BE2C (cell line): ENCODE measurements around the gene ARHGEF17.

ENCODE experiments used
- DNase-seq: peaks from one replicate; pipeline ENCODE4 v3.0.0-alpha.2; 2020
- H3K27me3 ChIP-seq: fragments of 250-450 bp; sonication (Bioruptor Pico); 2 replicates; pipeline ENCODE4 v1.5.1; 2020; ENCODE audit warnings: mild to moderate bottlenecking
- H3K36me3 ChIP-seq: fragments of 250-450 bp; sonication (Bioruptor Pico); 2 replicates; pipeline ENCODE4 v1.5.1; 2020; ENCODE audit warnings: mild to moderate bottlenecking
- H3K4me1 ChIP-seq: fragments of 250-450 bp; sonication (Bioruptor Pico); 2 replicates; pipeline ENCODE4 v1.5.1; 2020
- H3K4me3 ChIP-seq: 2 replicates; pipeline ENCODE4 v1.5.1; 2011; ENCODE audit warnings: low read depth, low read length
- H3K9me3 ChIP-seq: fragments of 250-450 bp; sonication (Bioruptor Pico); 2 replicates; pipeline ENCODE4 v1.5.1; 2020
- CTCF ChIP-seq: IDR thresholded peaks from 2 replicates; pipeline ENCODE4 v1.5.1; 2012; ENCODE audit warnings: mild to moderate bottlenecking, low read depth, low read length

Gene ARHGEF17

GRCh38 chr11:73401924-73402833 lies 94.1 kb downstream of the ARHGEF17 start:
- H3K27me3 ChIP-seq, result no peaks in the 10 kb centered on the region
- H3K4me3 ChIP-seq, result no peak overlapping the region
- no peaks in the 10 kb centered on the region for H3K4me1 ChIP-seq
- no peak for DNase-seq
- no peaks in the 10 kb centered on the region; the same call in 1 of the 2 replicates for H3K36me3 ChIP-seq
- TF ChIP-seq CTCF, result no peak
- H3K9me3 ChIP-seq, result no peaks in the 10 kb centered on the region

- Histone ChIP-seq H3K9me3 (no peaks in the 10 kb centered on the region), H3K4me3 (no peak overlapping the region), H3K4me1 (no peaks in the 10 kb centered on the region), H3K36me3 (peaks cover 3% of the 10 kb centered on the region; the same call in 1 of the 2 replicates), H3K27me3 (no peaks in the 10 kb centered on the region)
- peak; percentile 47 for TF ChIP-seq CTCF
- DNase-seq, result no peak
These were observed 94.7 kb downstream of the ARHGEF17 start for GRCh38 chr11:73402834-73403185.

GRCh38 chr11:73403541-73403940 lies 95.5 kb downstream of the ARHGEF17 start:
- Histone ChIP-seq H3K4me3 (no peak overlapping the region), H3K9me3 (no peaks in the 10 kb centered on the region), H3K27me3 (no peaks in the 10 kb centered on the region), H3K4me1 (no peaks in the 10 kb centered on the region), H3K36me3 (peaks cover 3% of the 10 kb centered on the region; the same call in 1 of the 2 replicates)
- DNase-seq, result no peak
- TF ChIP-seq CTCF, result no peak

- DNase-seq, result peak; percentile 78
- Histone ChIP-seq H3K9me3 (no peaks in the 10 kb centered on the region), H3K4me1 (no peaks in the 10 kb centered on the region), H3K27me3 (no peaks in the 10 kb centered on the region), H3K36me3 (peaks cover 3% of the 10 kb centered on the region; the same call in 1 of the 2 replicates), H3K4me3 (no peak overlapping the region)
- peak; percentile 93 for TF ChIP-seq CTCF
These were observed 96.0 kb downstream of the ARHGEF17 start for GRCh38 chr11:73404048-73404447.

GRCh38 chr11:73404506-73405145 lies 96.5 kb downstream of the ARHGEF17 start:
- Histone ChIP-seq H3K36me3 (peaks cover 7% of the 10 kb centered on the region), H3K9me3 (no peaks in the 10 kb centered on the region), H3K4me1 (no peaks in the 10 kb centered on the region), H3K27me3 (no peaks in the 10 kb centered on the region), H3K4me3 (no peak overlapping the region)
- TF ChIP-seq CTCF, result no peak
- no peak for DNase-seq

- no peak for DNase-seq
- H3K9me3 ChIP-seq, result no peaks in the 10 kb centered on the region
- no peaks in the 10 kb centered on the region for H3K27me3 ChIP-seq
- TF ChIP-seq CTCF, result no peak
- H3K4me1 ChIP-seq, result no peaks in the 10 kb centered on the region
- peaks cover 7% of the 10 kb centered on the region for H3K36me3 ChIP-seq
- H3K4me3 ChIP-seq, result no peak overlapping the region
These were observed 97.1 kb downstream of the ARHGEF17 start for GRCh38 chr11:73405146-73405510.
